AML-193 (cell line): ENCODE measurements around the gene KRT35.

Source experiments
- DNase-seq, 2 experiments: peaks; one replicate each; lab custom pipeline; 2025; lab: John Stamatoyannopoulos, UW

Gene KRT35

DNA sequence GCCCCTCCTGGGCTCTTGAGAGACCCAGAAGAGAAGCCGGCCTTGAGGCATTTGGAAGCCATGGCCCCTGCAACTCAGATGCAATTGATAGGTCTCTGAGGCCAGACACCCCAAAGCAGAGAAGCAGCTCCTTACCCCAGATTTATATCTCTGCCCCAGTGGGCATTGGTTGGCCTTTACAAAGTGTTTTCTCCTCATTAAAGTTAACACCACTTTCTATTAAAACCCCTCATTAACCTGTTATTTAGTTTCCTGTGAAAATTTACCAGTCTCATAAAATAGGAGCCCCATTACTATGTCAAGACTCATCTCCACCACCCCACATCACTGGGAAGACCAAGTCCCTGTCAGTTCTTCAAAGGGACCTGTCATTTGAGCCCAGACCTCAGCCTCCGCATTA lies at the start of gene KRT35:
Gene KRT35, minus strand, starts transcription at position 116 of the 400 bp plus-strand sequence. Its CDS starts 54 bp downstream, at position 62.
- no peak for DNase-seq

DNA sequence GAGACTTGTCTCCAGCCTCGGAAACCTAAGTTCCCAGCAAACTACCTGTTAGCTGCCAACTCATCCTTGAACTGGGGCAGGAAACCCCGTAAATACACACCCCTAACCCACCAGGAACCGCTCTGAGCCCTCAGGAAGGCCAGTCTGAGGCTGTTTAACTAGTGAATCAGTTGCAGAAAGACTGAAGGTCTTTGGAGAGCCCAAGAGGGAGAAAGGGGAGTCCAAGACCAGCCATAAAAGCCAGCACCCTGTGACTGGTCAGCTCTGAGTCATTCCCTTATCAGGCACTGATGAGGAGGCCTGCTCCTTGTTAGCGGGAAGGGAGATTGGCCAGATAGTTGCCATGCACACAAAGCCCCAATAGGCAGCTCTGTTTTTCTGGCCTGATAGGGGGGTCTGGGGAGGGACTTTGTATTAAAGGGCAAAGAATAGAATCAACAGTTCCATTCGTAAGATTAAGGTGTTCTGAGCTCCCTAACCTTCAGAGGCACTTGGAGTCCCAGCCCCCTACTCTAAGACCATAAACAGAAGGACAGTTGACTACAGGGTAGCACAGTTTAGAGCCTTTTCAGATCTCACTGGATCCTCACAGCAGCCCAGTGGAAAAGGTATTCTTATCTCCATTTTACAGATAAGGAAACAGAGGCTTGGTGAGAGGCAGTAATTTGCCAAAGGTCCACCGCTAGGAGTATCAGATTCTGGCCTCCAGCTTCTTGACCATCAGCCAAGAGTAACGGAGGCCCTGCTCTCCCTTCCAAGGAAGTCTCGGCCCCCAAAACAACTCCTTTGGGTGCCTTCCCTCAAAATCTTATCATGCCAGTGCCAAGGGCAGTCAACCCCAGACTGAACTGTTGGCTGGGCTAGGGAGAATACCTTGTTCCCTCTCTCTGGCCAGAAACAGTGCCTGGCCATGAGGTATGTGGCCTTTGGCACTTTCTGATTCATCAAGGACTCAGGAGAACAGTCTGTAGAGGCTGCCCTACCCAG lies 49.4 kb upstream of the KRT35 start:
- DNase-seq = no peak

DNA sequence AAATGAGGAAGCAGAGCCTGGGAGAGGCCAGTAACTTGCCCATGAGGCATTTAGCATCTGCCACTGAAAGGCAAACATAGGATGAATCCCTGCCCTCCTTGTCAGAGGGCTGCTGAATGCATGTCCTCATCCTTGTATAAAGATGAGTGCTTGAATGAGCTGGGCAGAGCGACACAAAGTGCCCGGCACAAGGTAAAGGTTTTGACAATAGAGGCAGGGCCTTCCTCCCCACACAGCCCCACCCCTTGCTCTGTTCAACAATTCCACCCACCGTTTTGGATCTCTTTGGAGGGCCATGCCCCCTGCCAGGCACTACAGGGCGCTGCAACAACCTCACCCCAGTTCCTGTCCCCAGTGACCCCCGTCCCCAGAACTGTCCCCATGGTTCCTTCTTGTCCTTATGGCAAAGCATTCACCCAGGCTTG lies 48.6 kb upstream of the KRT35 start:
- no peak for DNase-seq

- no peak for DNase-seq
Observed at GRCh38 chr17:41528959-41529353, 48.0 kb upstream of the KRT35 start.

- no peak for DNase-seq
Observed at GRCh38 chr17:41527063-41528023, 46.4 kb upstream of the KRT35 start.

- no peak for DNase-seq
Observed at GRCh38 chr17:41524261-41524660, 43.3 kb upstream of the KRT35 start.

DNA sequence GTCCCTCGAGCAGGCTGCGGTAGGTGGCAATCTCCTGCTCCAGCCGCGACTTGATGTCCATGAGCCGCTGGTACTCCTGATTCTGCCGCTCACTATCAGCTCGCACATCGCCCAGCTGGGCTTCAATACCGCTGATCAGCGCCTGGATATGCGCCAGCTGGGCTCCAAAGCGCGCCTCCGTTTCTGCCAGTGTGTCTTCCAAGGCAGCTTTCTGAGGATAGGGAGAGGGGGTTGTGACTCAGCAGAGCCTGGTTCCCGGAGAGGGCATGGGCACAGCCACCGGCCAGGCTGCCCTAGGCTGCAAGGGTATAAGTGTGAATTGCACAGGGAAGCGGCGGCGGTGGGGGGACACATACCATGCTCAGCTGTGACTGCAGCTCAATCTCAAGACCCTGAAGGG lies 42.8 kb upstream of the KRT35 start:
- DNase-seq = no peak

- no peak for DNase-seq
Observed at GRCh38 chr17:41523225-41523593, 42.3 kb upstream of the KRT35 start.

- no peak for DNase-seq
Observed at GRCh38 chr17:41522301-41523224, 41.6 kb upstream of the KRT35 start.

DNA sequence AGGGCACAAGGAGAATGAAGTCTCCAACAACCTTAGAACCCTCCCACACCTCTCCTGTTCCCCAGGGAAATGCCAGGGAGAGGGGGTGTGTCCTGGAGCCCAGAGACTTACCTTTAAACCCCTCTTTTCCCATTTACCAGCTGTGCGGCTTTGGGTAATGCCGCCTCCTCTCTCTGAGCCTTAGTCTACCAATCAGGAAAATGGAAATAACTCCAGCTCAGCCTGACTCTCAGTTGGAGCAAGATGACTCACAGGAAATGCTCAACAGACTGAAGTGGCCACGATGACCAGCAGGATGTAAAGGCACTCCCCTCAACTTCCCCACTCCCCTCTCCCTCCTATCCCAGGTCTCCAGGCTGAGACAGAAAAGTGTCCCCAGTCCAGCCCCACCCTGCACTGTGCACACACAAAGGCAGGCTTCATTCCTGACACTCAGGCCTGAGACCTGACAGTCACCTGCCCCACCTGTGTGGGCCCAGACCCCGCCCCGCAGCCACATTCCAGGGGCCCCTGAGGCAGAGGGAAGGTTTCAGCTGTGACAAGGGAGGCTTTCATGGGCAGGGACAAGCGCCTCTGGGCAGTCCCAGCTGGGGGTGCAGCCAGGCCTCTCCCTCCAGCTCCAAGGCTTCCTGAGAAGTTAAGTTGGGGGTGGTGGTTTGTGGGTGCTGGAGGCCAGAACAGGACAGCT lies 40.8 kb upstream of the KRT35 start:
- peak; percentile 45 to 49 for DNase-seq

DNA sequence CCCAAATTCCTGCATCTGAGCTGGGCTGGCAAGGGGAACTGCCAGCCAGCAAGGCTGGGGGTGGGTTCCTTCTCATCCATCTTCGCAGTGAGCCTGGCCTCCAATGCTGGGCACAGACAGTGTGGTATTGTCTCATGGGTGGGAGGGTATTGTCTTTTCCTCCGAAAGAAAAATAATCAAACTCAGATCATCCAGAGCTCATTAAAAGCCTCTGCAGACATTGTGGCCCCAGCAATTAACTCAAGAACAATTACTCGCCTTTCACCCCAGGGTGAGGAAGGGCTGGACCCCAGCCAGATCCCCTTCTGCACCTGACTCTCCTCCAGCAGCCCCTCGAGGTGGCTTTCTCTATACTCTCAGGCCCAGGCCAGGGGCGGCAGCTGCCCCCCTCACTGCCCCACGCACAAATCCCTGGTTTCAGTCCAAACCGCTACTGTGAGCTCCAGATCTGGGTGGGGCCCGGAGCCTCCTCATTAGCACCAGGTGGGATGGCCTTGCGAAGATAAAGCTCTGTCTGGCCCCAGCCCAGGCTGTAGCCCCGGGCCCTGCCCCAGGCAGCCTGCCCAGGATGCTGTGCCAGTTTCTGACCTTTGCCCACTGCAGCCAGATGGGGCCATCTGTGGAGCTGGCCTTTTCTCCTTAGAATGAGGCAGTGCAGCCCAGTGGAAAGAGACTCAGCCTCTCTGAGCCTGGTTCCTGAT lies 40.0 kb upstream of the KRT35 start:
- DNase-seq = no peak

DNA sequence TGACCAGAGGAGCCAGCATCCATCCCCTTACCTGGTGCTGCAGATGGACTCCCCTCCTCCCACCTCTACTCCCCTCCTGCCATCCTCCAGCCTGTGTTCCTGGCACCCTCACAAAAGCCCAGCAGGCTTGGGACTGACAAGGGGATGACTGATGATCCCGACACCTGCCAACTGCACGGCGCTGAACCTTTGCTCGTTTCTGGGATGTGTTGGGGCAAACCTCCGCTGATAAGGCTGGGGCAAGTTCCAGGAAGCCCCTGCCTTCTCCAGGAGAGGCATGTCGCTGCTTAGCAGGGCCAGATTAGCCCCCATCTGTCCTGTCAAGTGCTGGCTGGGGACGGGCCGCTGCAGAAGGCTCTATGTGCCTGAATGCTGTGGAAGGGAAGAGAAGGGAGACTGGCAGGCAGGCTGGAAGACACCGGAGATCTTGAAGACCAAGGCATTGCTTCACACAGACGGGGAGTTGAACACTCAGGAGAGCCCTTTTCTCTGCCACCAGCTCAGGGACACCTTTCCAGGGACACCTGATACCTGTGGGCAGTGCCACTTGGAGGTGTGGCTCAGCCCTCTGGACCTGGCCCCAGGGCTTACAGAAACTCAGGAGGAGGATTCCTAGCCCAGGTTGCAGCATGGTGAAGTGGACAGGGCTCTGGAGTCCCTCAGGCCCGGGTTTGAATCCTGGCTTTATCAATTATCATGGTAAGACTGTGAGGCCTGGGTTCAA lies 38.7 kb upstream of the KRT35 start:
- no peak for DNase-seq

GRCh38 chr17:41518789-41519449 lies 38.0 kb upstream of the KRT35 start, which contains the start of gene KRT15:
Gene KRT15 (minus strand): TSS chr17:41518890. CDS start chr17:41518827, 63 bp downstream.
- no peak for DNase-seq

- DNase-seq = no peak
Observed at GRCh38 chr17:41518031-41518430, 37.1 kb upstream of the KRT35 start.

- no peak for DNase-seq
Observed at GRCh38 chr17:41516830-41517283, 35.9 kb upstream of the KRT35 start.

DNA sequence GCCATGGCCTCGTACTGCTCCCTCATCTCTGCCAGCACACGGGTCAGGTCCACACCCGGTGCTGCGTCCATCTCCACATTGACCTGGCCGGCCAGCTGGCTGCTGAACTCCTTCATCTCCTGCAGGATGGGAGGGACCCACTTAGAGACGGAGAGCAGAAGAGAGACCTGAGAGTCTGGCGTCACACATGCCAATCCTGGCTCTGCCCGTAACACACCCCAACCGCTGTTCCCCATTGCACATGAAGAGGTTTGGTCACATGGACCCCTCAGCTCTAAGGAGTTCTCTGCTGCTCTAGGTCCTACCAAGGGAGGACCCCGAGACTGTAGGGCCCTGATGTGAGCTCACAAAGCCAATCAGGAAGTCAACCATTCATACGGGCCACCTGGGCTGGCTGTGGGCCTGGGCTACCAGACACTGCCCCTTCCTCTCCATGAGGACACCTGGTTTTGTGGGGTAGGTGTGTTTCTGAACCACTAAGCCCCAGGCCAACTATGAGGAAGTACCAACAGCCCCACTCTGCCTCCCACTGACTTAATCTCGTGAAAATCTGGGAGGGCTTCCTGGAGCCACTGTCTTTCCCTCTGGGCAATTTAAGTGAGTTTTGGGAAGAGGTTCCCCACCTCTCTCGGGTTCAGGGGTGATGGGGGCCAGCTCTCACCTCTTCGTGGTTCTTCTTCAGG lies 35.3 kb upstream of the KRT35 start:
- DNase-seq = no peak

GRCh38 chr17:41513168-41513547 lies 32.2 kb upstream of the KRT35 start:
- DNase-seq = no peak

GRCh38 chr17:41512546-41513167 lies 31.7 kb upstream of the KRT35 start:
- peak; percentile 60 to 63 for DNase-seq
